Naive thymus-derived CD4-positive, alpha-beta T cell (primary cell): Measurements from ENCODE around the gene SAMD1. TPM values are rescaled to one million over a fixed set of nuclear protein-coding genes. Genes with fewer than 3 reads are reported as not detected.

ENCODE experiments used
- ATAC-seq: fragments of 150-1000 bp; cut with Tn5 transposase; 2 replicates; pipeline ENCODE4 v1.10.0; 2021; ENCODE audit warnings: mild to moderate bottlenecking, moderate library complexity
- CTCF ChIA-PET: fragments of 350-600 bp; sonication (Branson Sonifier 250); formaldehyde crosslinking; loops from one replicate; lab custom pipeline; 2021; ENCODE audit warnings: antibody characterized with exemption; lab: Charles Lee
- POLR2A ChIA-PET: fragments of 350-600 bp; sonication (Branson Sonifier 250); formaldehyde crosslinking; loops from one replicate; lab custom pipeline; 2021; ENCODE audit warnings: antibody characterized with exemption, inconsistent platforms; lab: Charles Lee
- DNase-seq, 9 donors: peaks; one replicate each; pipeline versions ENCODE4 v3.0.0 to v3.0.0-alpha.2; 2020 to 2022; ENCODE audit warnings: mixed read lengths in 1 of 9
- H3K27ac ChIP-seq: one replicate; pipeline ENCODE4 v1.7.0; 2013; ENCODE audit warnings: mild to moderate bottlenecking, low read depth, low read length, moderate library complexity
- H3K27me3 ChIP-seq, 2 donors: one replicate each; pipeline ENCODE4 v1.7.0; 2013; ENCODE audit warnings: low read length in 2 of 2, mild to moderate bottlenecking in 2 of 2, moderate library complexity in 2 of 2; ENCODE audit not compliant: control insufficient read depth in 2 of 2, insufficient read depth in 2 of 2
- H3K36me3 ChIP-seq, 3 experiments: 1 replicate in 2 of 3; 2 replicates in 1 of 3; pipeline ENCODE4 v1.7.0; 2013; ENCODE audit warnings: low read length in 3 of 3, mild to moderate bottlenecking in 3 of 3, moderate library complexity in 1 of 3; ENCODE audit not compliant: insufficient read depth in 3 of 3, control insufficient read depth in 2 of 3
- H3K4me1 ChIP-seq, 2 donors: one replicate each; pipeline ENCODE4 v1.7.0; 2013; ENCODE audit warnings: low read length in 2 of 2, mild to moderate bottlenecking in 2 of 2, moderate library complexity in 1 of 2; ENCODE audit not compliant: control insufficient read depth in 2 of 2, insufficient read depth in 2 of 2
- H3K4me3 ChIP-seq: 2 replicates; pipeline ENCODE4 v1.7.0; 2013; ENCODE audit warnings: mild to moderate bottlenecking, low read length
- H3K9me3 ChIP-seq, 3 experiments: 1 replicate in 2 of 3; 2 replicates in 1 of 3; pipeline ENCODE4 v1.7.0; 2013; ENCODE audit warnings: low read length in 3 of 3; ENCODE audit not compliant: control insufficient read depth in 2 of 3
- H3K27ac Mint-ChIP-seq, 9 donors: one replicate each; pipeline ENCODE4 v1.8.0; 2020 to 2022; ENCODE audit warnings: mixed read lengths in 9 of 9, mild to moderate bottlenecking in 8 of 9, moderate library complexity in 5 of 9, inconsistent platforms in 2 of 9
- H3K27me3 Mint-ChIP-seq, 5 donors: one replicate each; pipeline ENCODE4 v1.8.0; 2021 to 2022; ENCODE audit warnings: mixed read lengths in 5 of 5, mild to moderate bottlenecking in 1 of 5
- H3K36me3 Mint-ChIP-seq, 5 donors: one replicate each; pipeline ENCODE4 v1.8.0; 2020 to 2022; ENCODE audit warnings: mixed read lengths in 5 of 5, mild to moderate bottlenecking in 3 of 5, inconsistent platforms in 1 of 5
- H3K4me1 Mint-ChIP-seq, 7 donors: one replicate each; pipeline ENCODE4 v1.8.0; 2020 to 2022; ENCODE audit warnings: mixed read lengths in 7 of 7, mild to moderate bottlenecking in 3 of 7, inconsistent platforms in 1 of 7
- H3K4me3 Mint-ChIP-seq, 10 donors: one replicate each; pipeline ENCODE4 v1.8.0; 2020 to 2022; ENCODE audit warnings: mild to moderate bottlenecking in 10 of 10, mixed read lengths in 10 of 10, moderate library complexity in 6 of 10, inconsistent platforms in 2 of 10
- H3K9me3 Mint-ChIP-seq, 11 donors: one replicate each; pipeline ENCODE4 v1.8.0; 2020 to 2022; ENCODE audit warnings: mixed read lengths in 11 of 11, mild to moderate bottlenecking in 4 of 11, inconsistent platforms in 1 of 11, moderate library complexity in 1 of 11
- intact Hi-C, 2 donors: fragments of 100-400 bp; cut with micrococcal nuclease; formaldehyde crosslinking; loops; one replicate each; pipeline ENCODE4 v1.15.1; 2023
- polyA plus RNA-seq, 2 donors: library from polyadenylated mRNA; unstranded; fragments of 300-500 nt; fragmentation: Illumina TruSeq; gene quantifications; one replicate each; pipeline ENCODE4 v1.2.3, GENCODE V29; 2021
- total RNA-seq, 6 experiments: library from RNA in 5 of 6; stranded (reverse) in 5 of 6; gene quantifications; 1 replicate in 5 of 6; 2 replicates in 1 of 6; pipeline ENCODE4 v1.2.3 and lab custom pipeline; 2021 to 2026

The SAMD1 gene
- total and polyA plus RNA-seq, 7 experiments from 2014 or later, result 3.0 to 87.3 (median 48.2) TPM

GRCh38 chr19:14135355-14135754 lies 44.8 kb upstream of the SAMD1 start:
- ChIA-PET POLR2A (interaction anchor here (0.6 to 2.8 kb wide), 6 partner anchors 9 to 317 kb away, joined by 3 to 24 read pairs (median 6); no protein-coding TSS in a partner anchor), CTCF (interaction anchor here (1.1 to 9.0 kb wide), 3 partner anchors 48 to 213 kb away, joined by 3 to 39 read pairs (median 3); no protein-coding TSS in a partner anchor)
- Mint-ChIP-seq H3K9me3 (no peaks in the 10 kb centered on the region), H3K27me3 (no peaks in the 10 kb centered on the region), H3K27ac (peak overlapping the region in 8 of 9 donors; percentile 18 to 90 (median 60)), H3K36me3 (peaks cover 0 to 11% (median 6%) of the 10 kb centered on the region in 5 donors), H3K4me3 (peak overlapping the region; percentile 54 to 97 (median 85)), H3K4me1 (peaks cover 0 to 36% (median 28%) of the 10 kb centered on the region in 7 donors)
- H3K36me3 ChIP-seq, result no peaks in the 10 kb centered on the region
- no peak for ATAC-seq
- peaks cover 7 to 8% of the 10 kb centered on the region in 2 donors for H3K4me1 ChIP-seq
- intact Hi-C loops, result loop anchor here (5.0 to 10.0 kb wide), 5 partner anchors 128 to 552 kb away; partner anchors contain the start of genes NDUFB7 (in 1 of the 2), PTGER1 (in 1 of the 2) and RFX1 (in 1 of the 2)
- no peak overlapping the region for H3K4me3 ChIP-seq
- no peak overlapping the region for H3K27ac ChIP-seq
- DNase-seq, result no peak
- no peaks in the 10 kb centered on the region for H3K9me3 ChIP-seq
- no peaks in the 10 kb centered on the region for H3K27me3 ChIP-seq

GRCh38 chr19:14127929-14128509 lies 37.5 kb upstream of the SAMD1 start:
- no peaks in the 10 kb centered on the region for H3K9me3 ChIP-seq
- ChIA-PET CTCF (interaction anchor here (0.6 kb wide), 1 partner anchor 98 kb away, joined by 5 read pairs; no protein-coding TSS in a partner anchor), POLR2A (interaction anchor here (1.6 kb wide), 1 partner anchor 11 kb away, joined by 3 read pairs; the partner anchor contains the start of gene PRKACA)
- no peaks in the 10 kb centered on the region for H3K27me3 ChIP-seq
- H3K36me3 ChIP-seq, result no peaks in the 10 kb centered on the region
- H3K36me3 Mint-ChIP-seq, result peaks cover 0 to 10% (median 0%) of the 10 kb centered on the region in 5 donors
- no peak overlapping the region for H3K4me3 ChIP-seq
- H3K4me1 ChIP-seq, result no peaks in the 10 kb centered on the region
- no peak overlapping the region for H3K4me3 Mint-ChIP-seq
- H3K4me1 Mint-ChIP-seq, result peaks cover 0 to 8% (median 0%) of the 10 kb centered on the region in 7 donors
- H3K9me3 Mint-ChIP-seq, result no peaks in the 10 kb centered on the region
- H3K27ac ChIP-seq, result no peak overlapping the region
- ATAC-seq (peak; percentile 53), DNase-seq (no peak)
- H3K27ac Mint-ChIP-seq, result no peak overlapping the region
- intact Hi-C loops, result no loop called here
- H3K27me3 Mint-ChIP-seq, result no peaks in the 10 kb centered on the region

GRCh38 chr19:14127176-14127575 lies 36.6 kb upstream of the SAMD1 start:
- Mint-ChIP-seq H3K4me3 (no peak overlapping the region), H3K36me3 (peaks cover 0 to 14% (median 0%) of the 10 kb centered on the region in 5 donors), H3K4me1 (peaks cover 0 to 8% (median 0%) of the 10 kb centered on the region in 7 donors), H3K27ac (no peak overlapping the region), H3K27me3 (no peaks in the 10 kb centered on the region), H3K9me3 (no peaks in the 10 kb centered on the region)
- Histone ChIP-seq H3K4me1 (no peaks in the 10 kb centered on the region), H3K27ac (no peak overlapping the region), H3K4me3 (no peak overlapping the region), H3K9me3 (no peaks in the 10 kb centered on the region), H3K27me3 (no peaks in the 10 kb centered on the region), H3K36me3 (no peaks in the 10 kb centered on the region)
- no peak for DNase-seq
- peak; percentile 83 for ATAC-seq
- intact Hi-C loops, result no loop called here
- POLR2A ChIA-PET, result interaction anchor here (0.6 kb wide), 1 partner anchor 10 kb away, joined by 4 read pairs; no protein-coding TSS in a partner anchor
- CTCF ChIA-PET, result no interaction called here

- H3K36me3 Mint-ChIP-seq, result peaks cover 0 to 13% (median 0%) of the 10 kb centered on the region in 5 donors
- Histone ChIP-seq H3K9me3 (no peaks in the 10 kb centered on the region), H3K4me1 (peaks cover 6 to 8% of the 10 kb centered on the region in 2 donors), H3K4me3 (no peak overlapping the region), H3K27me3 (no peaks in the 10 kb centered on the region), H3K36me3 (no peaks in the 10 kb centered on the region), H3K27ac (no peak overlapping the region)
- peaks cover 9 to 14% (median 11%) of the 10 kb centered on the region in 7 donors for H3K4me1 Mint-ChIP-seq
- ChIA-PET POLR2A (no interaction called here), CTCF (interaction anchor here (1.0 kb wide), 1 partner anchor 14 kb away, joined by 5 read pairs; the partner anchor contains the start of gene ASF1B)
- no peak overlapping the region for H3K4me3 Mint-ChIP-seq
- no peaks in the 10 kb centered on the region for H3K9me3 Mint-ChIP-seq
- intact Hi-C loops, result no loop called here
- H3K27me3 Mint-ChIP-seq, result no peaks in the 10 kb centered on the region
- H3K27ac Mint-ChIP-seq, result peak overlapping the region in 2 of 9 donors; percentile 37 to 84
- ATAC-seq (no peak), DNase-seq (no peak)
These were observed 32.4 kb upstream of the SAMD1 start for GRCh38 chr19:14122924-14123323.

GRCh38 chr19:14120497-14120780 lies 29.9 kb upstream of the SAMD1 start:
- no peaks in the 10 kb centered on the region for H3K9me3 ChIP-seq
- Mint-ChIP-seq H3K4me1 (peaks cover 20 to 32% (median 28%) of the 10 kb centered on the region in 7 donors), H3K27ac (no peak overlapping the region), H3K4me3 (no peak overlapping the region), H3K27me3 (no peaks in the 10 kb centered on the region), H3K36me3 (peaks cover 0 to 9% (median 0%) of the 10 kb centered on the region in 5 donors), H3K9me3 (peaks cover 0 to 2% (median 0%) of the 10 kb centered on the region in 11 donors)
- no peak overlapping the region for H3K27ac ChIP-seq
- H3K4me1 ChIP-seq, result peaks cover 15 to 22% of the 10 kb centered on the region in 2 donors
- ChIA-PET CTCF (interaction anchor here (0.6 kb wide), 1 partner anchor 241 kb away, joined by 4 read pairs; no protein-coding TSS in a partner anchor), POLR2A (interaction anchor here (1.1 to 1.3 kb wide), 2 partner anchors 16 to 89 kb away, joined by 3 to 4 read pairs; partner anchors contain the start of genes ASF1B and IL27RA)
- DNase-seq (no peak), ATAC-seq (no peak)
- intact Hi-C loops, result no loop called here
- H3K36me3 ChIP-seq, result no peaks in the 10 kb centered on the region
- H3K4me3 ChIP-seq, result no peak overlapping the region
- no peaks in the 10 kb centered on the region for H3K27me3 ChIP-seq

- CTCF ChIA-PET, result interaction anchor here (0.6 kb wide), 1 partner anchor 242 kb away, joined by 4 read pairs; no protein-coding TSS in a partner anchor
- Histone ChIP-seq H3K4me1 (peaks cover 15 to 28% of the 10 kb centered on the region in 2 donors), H3K9me3 (no peaks in the 10 kb centered on the region), H3K27ac (peak overlapping the region; percentile 17), H3K4me3 (no peak overlapping the region), H3K36me3 (no peaks in the 10 kb centered on the region), H3K27me3 (no peaks in the 10 kb centered on the region)
- Mint-ChIP-seq H3K4me1 (peaks cover 20 to 37% (median 32%) of the 10 kb centered on the region in 7 donors), H3K9me3 (peaks cover 0 to 2% (median 0%) of the 10 kb centered on the region in 11 donors), H3K36me3 (peaks cover 0 to 9% (median 0%) of the 10 kb centered on the region in 5 donors), H3K4me3 (peak overlapping the region in 4 of 10 donors; percentile 3 to 59 (median 25)), H3K27me3 (no peaks in the 10 kb centered on the region), H3K27ac (peak overlapping the region in 6 of 9 donors; percentile 24 to 93 (median 47))
- POLR2A ChIA-PET, result interaction anchor here (1.1 to 2.4 kb wide), 3 partner anchors 17 to 88 kb away, joined by 3 to 11 read pairs (median 4); partner anchors contain the start of genes ASF1B and IL27RA
- DNase-seq (no peak), ATAC-seq (no peak)
- intact Hi-C loops, result loop anchor here (2.0 to 5.0 kb wide), 3 partner anchors 38 to 168 kb away; partner anchors contain the start of gene DCAF15 (in 1 of the 2)
These were observed 29.3 kb upstream of the SAMD1 start for GRCh38 chr19:14119644-14120496.
